IMR-90 (cell line): ENCODE data around the gene NDOR1.

Experiments
- CEBPB ChIP-seq: IDR thresholded peaks from 2 replicates; pipeline ENCODE4 v1.6.1; 2012; ENCODE audit warnings: low read depth, low read length, improper control_type of control experiment
- CHD1 ChIP-seq: IDR thresholded peaks from 2 replicates; pipeline ENCODE4 v1.6.1; 2012; ENCODE audit warnings: low read depth, low read length, improper control_type of control experiment
- CTCF ChIP-seq: conservative IDR thresholded peaks from 2 replicates; pipeline ENCODE4 v1.5.1; 2012; ENCODE audit warnings: mild to moderate bottlenecking, low read depth, low read length, improper control_type of control experiment
- MAZ ChIP-seq: IDR thresholded peaks from 2 replicates; pipeline ENCODE4 v1.6.1; 2012; ENCODE audit warnings: low read depth, mild to moderate bottlenecking, low read length, improper control_type of control experiment, moderate library complexity, borderline replicate concordance
- MXI1 ChIP-seq: IDR thresholded peaks from 2 replicates; pipeline ENCODE4 v1.6.1; 2012; ENCODE audit warnings: low read depth, mild to moderate bottlenecking, low read length, moderate library complexity, borderline replicate concordance
- POLR2A ChIP-seq: IDR thresholded peaks from 2 replicates; pipeline ENCODE4 v1.6.1; 2012; ENCODE audit warnings: mild to moderate bottlenecking, low read depth, low read length
- RAD21 ChIP-seq: IDR thresholded peaks from 2 replicates; pipeline ENCODE4 v1.6.1; 2012; ENCODE audit warnings: low read length, improper control_type of control experiment
- RCOR1 ChIP-seq: IDR thresholded peaks from 2 replicates; pipeline ENCODE4 v1.6.1; 2012; ENCODE audit warnings: mild to moderate bottlenecking, low read length, improper control_type of control experiment; ENCODE audit not compliant: insufficient replicate concordance
- RFX5 ChIP-seq: IDR thresholded peaks from 2 replicates; pipeline ENCODE4 v1.8.0; 2012; ENCODE audit warnings: low read depth, mild to moderate bottlenecking, low read length, moderate library complexity
- SMC3 ChIP-seq: fragments of 150-350 bp; IDR thresholded peaks from 2 replicates; pipeline ENCODE4 v1.6.1; 2016; ENCODE audit warnings: low read depth, mild to moderate bottlenecking, antibody characterized with exemption, low read length, moderate library complexity
- USF2 ChIP-seq: fragments of 150-350 bp; IDR thresholded peaks from 2 replicates; pipeline ENCODE4 v1.6.1; 2017; ENCODE audit warnings: mild to moderate bottlenecking, antibody characterized with exemption, low read length, low read depth

- TF ChIP-seq CTCF (no peak), POLR2A (no peak), CEBPB (no peak), CHD1 (no peak), RFX5 (no peak), MAZ (no peak), USF2 (no peak), MXI1 (no peak), SMC3 (no peak), RAD21 (no peak), RCOR1 (no peak)
Measured at GRCh38 chr9:137226338-137227053, 21.0 kb downstream of the NDOR1 start.
